ENCODE data around the gene WNT5B. TPM values are rescaled to one million over a fixed set of nuclear protein-coding genes. Genes with fewer than 3 reads are reported as not detected.

The WNT5B gene
- total and polyA plus RNA-seq, 9 of the 15 experiments (the other 6 are each of a cell fraction or from before 2014, with no cell fraction given) = 0.42 to 16.8 (median 5.4) TPM

- in situ Hi-C loops (cut with MboI) (no loop called here), intact Hi-C loops (cut with micrococcal nuclease) (no loop called here)
- ChIA-PET CTCF (ENCODE audit: low intra/inter-chr PET ratio) (no interaction called here), POLR2A (interaction anchor here (0.8 to 2.6 kb wide), 4 partner anchors 9 to 14 kb away, joined by 3 to 20 read pairs (median 4); partner anchors contain the start of gene ADIPOR2)
- peak in 2 of 4 experiments; percentile 22 to 47 for DNase-seq (ENCODE audit: extremely low read depth in 1 of 4, low spot score in 3 of 4)
- peak; percentile 70 for ATAC-seq
- FAIRE-seq = peak; percentile 26
- Histone ChIP-seq H3K27ac (ENCODE audit: extremely low read depth, low read depth, low read length) (no peak overlapping the region), H3K4me3 (no peak overlapping the region), H3K9me1 (ENCODE audit: control insufficient read depth, insufficient read depth, low read length) (no peaks in the 10 kb centered on the region), H2AFZ (ENCODE audit: low read depth, low read length) (peak overlapping the region; percentile 79), H3K9me3 (replicated peaks; ENCODE audit: control insufficient read depth, insufficient read depth, low read depth, low read length) (no peaks in the 10 kb centered on the region), H3K4me2 (ENCODE audit: insufficient read depth, low read length) (peak overlapping the region; percentile 23; the same call in 1 of the 2 replicates), H3K79me2 (ENCODE audit: control insufficient read depth, insufficient read depth, low read length) (no peaks in the 10 kb centered on the region), H3K36me3 (ENCODE audit: control insufficient read depth, insufficient read depth, low read length) (no peaks in the 10 kb centered on the region), H3K9ac (ENCODE audit: insufficient read depth in 1 of 2, low read depth in 2 of 2, low read length in 2 of 2) (no peak overlapping the region), H3K27me3 (ENCODE audit: control insufficient read depth in 2 of 2, insufficient read depth in 2 of 2, low read length in 2 of 2) (no peaks in the 10 kb centered on the region), H4K20me1 (replicated peaks; ENCODE audit: control insufficient read depth, insufficient read depth, low read length) (no peaks in the 10 kb centered on the region), H3K4me1 (replicated peaks in 1 of 2; ENCODE audit: control insufficient read depth in 2 of 2, insufficient read depth in 2 of 2, low read length in 2 of 2) (peaks cover 0 to 8% of the 10 kb centered on the region in 2 experiments; a peak in 1 of 5 replicates)
- BruUV-seq (replicated peaks) = no TSS peak
- 39% methylated on average over 5 of the region's 7 CpGs for WGBS (ENCODE audit: insufficient coverage, low coverage, missing lambda C conversion rate)
- TF ChIP-seq JUNB (CRISPR knock-in tag; conservative IDR thresholded peaks at IDR 0.05) (no peak), CBX8 (IDR thresholded peaks at IDR 0.05; ENCODE audit: borderline replicate concordance, extremely low read depth, low read depth, low read length, poor library complexity, severe bottlenecking) (no peak), SIRT6 (IDR thresholded peaks at IDR 0.05; ENCODE audit: low read depth, low read length) (no peak), ARID2 (IDR thresholded peaks at IDR 0.05) (no peak), SRSF1 (IDR thresholded peaks at IDR 0.05; ENCODE audit: low read depth, low read length) (no peak), ESRRB (CRISPR knock-in tag; IDR thresholded peaks at IDR 0.05; ENCODE audit: borderline replicate concordance) (no peak), FIP1L1 (IDR thresholded peaks at IDR 0.05; ENCODE audit: low read depth, low read length, poor library complexity, severe bottlenecking) (no peak), ZNF282 (CRISPR knock-in tag; IDR thresholded peaks at IDR 0.05) (no peak), STAT6 (CRISPR knock-in tag; IDR thresholded peaks at IDR 0.05) (no peak), SNRNP70 (optimal IDR thresholded peaks at IDR 0.05; ENCODE audit: low read depth, low read length) (no peak), TEAD2 (tag; IDR thresholded peaks at IDR 0.05) (no peak), ZNF785 (CRISPR knock-in tag; IDR thresholded peaks at IDR 0.05) (no peak), CREB5 (CRISPR knock-in tag; IDR thresholded peaks at IDR 0.05) (no peak), HNRNPH1 (optimal IDR thresholded peaks at IDR 0.05; ENCODE audit: low read depth, low read length) (no peak), FOXM1 (IDR thresholded peaks at IDR 0.05; ENCODE audit: low read depth) (no peak), FOXM1 (CRISPR knock-in tag; IDR thresholded peaks at IDR 0.05; ENCODE audit: low read depth) (no peak), SMC3 (conservative IDR thresholded peaks at IDR 0.05; ENCODE audit: insufficient read depth, low read depth, low read length) (no peak), ZNF124 (CRISPR knock-in tag; IDR thresholded peaks at IDR 0.05) (no peak), BCOR (IDR thresholded peaks at IDR 0.05) (peak; percentile 54; the same call in 1 of the 2 replicates), NFE2L1 (tag; IDR thresholded peaks at IDR 0.05; ENCODE audit: borderline replicate concordance, low read depth) (no peak)
Observed at GRCh38 chr12:1680804-1681492, 51.9 kb downstream of the WNT5B start.

All from K562 (cell line).